Measurements from ENCODE around the gene TIMM29. TPM values are rescaled to one million over a fixed set of nuclear protein-coding genes. Genes with fewer than 3 reads are reported as not detected.

The TIMM29 gene
- polyA plus RNA-seq (2013, experiment 1 of 2; ENCODE audit: insufficient read length): 17.6 TPM
- 17.5 TPM for polyA plus RNA-seq (2013, experiment 2 of 2; ENCODE audit: insufficient read length)

DNA sequence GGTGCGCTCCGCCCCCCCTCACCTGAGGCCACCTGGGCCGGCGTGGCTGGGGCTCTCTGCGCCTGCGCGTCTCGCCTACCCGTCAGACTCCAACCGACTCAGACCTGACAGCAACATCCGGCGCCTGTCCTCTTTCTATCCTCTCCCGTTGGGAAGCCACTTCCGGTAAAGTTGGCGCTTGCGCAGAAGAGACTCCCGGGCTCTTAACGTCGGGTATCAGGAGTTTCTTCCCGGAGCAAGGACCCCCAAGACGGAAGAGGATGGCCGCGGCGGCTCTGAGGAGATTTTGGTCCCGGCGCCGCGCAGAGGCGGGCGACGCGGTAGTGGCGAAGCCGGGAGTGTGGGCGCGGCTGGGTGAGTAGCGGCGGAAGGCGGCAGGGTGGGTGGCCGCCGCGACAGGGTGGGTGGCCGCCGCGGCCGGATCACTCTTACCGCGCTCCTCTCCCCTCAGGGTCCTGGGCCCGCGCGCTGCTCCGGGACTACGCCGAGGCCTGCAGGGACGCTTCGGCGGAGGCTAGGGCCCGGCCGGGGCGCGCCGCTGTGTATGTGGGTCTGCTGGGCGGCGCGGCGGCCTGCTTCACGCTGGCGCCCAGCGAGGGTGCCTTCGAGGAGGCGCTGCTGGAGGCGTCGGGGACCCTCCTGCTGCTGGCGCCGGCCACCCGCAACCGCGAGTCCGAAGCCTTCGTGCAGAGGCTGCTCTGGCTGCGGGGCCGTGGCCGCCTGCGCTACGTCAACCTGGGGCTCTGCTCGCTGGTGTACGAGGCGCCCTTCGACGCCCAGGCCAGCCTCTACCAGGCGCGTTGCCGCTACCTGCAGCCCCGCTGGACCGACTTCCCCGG is at the start of gene TIMM29, which contains the start of gene YIPF2:
Gene TIMM29, plus strand, starts transcription at position 249 of the 839 bp plus-strand sequence. Its CDS starts 12 bp downstream, at position 261.
Gene YIPF2, minus strand, starts transcription at position 77 of the 839 bp plus-strand sequence. CDS start 229 bp downstream, outside the sequence.
- peak; percentile 98 for DNase-seq

DNA sequence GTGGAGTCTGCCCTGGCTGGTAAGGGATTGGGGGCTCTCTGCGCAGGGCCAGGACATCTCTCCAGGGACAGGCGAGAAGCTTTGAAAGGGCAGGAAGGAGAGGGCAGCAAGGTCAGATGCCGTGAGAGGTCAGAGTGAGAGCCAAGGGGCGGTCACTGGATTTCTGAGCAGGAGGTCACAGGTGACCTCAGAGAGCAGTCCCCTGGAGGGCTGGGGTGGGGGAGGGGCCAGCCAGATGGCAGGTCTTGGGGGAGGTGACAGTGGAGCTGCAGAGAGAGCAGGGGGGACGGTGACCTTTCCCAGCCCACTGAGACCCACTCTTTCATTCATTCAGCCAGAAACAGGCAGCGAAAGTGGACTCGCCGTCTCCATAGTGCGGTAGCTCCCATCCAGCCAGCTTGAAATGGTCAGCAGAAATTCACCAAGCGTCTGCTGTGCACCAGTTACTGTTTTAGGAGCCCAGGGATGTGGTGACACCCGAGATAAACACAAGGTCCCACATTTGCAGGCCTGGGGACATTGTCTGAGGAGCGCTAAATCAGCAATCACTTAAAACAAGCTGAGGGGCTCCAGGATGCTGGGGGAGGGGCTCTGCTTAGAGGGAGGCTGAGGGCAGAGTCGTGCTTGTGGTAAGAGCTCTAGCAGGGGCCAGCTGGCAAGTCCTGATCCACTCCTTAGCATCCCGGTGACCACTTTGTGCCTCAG is 47.1 kb upstream of the TIMM29 start:
- DNase-seq: no peak

DNA sequence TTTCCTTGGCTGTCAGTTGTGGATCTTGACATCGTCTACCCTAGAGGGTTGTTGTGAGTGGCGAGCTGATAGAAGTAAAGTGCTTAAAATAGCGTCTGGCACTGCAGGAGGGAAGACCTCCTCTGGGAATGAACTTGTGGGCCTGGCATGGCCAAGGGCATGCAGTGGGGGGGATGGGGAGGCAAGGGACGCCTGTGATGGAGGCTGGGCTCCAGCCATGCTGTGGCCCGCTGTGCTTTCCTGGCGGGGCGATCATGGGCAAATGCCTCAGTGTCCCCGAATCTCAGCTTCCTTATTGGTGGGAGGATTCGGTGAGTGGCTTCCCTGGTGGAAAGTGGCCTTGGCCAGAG is 46.5 kb upstream of the TIMM29 start:
- DNase-seq: no peak

DNA sequence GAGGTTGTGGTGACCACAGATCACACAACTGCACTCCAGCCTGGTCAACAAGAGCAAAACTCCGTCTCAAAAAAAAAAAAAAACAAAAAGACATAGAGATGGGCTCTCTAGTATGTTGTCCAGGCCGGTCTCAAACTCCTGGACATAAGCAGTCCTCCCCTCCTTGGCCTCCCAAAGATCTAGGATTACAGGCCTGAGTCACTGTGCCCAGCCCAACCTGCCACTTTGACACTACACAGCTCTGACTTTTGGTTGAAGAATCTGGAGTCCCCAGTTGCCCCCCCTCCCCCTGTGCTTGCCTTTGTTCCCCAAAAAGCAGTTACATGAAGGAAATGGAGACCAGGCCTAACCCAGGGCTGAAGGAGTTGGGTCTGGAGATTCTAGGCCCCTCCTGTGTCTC is 44.3 kb upstream of the TIMM29 start:
- DNase-seq: peak; percentile 80

DNA sequence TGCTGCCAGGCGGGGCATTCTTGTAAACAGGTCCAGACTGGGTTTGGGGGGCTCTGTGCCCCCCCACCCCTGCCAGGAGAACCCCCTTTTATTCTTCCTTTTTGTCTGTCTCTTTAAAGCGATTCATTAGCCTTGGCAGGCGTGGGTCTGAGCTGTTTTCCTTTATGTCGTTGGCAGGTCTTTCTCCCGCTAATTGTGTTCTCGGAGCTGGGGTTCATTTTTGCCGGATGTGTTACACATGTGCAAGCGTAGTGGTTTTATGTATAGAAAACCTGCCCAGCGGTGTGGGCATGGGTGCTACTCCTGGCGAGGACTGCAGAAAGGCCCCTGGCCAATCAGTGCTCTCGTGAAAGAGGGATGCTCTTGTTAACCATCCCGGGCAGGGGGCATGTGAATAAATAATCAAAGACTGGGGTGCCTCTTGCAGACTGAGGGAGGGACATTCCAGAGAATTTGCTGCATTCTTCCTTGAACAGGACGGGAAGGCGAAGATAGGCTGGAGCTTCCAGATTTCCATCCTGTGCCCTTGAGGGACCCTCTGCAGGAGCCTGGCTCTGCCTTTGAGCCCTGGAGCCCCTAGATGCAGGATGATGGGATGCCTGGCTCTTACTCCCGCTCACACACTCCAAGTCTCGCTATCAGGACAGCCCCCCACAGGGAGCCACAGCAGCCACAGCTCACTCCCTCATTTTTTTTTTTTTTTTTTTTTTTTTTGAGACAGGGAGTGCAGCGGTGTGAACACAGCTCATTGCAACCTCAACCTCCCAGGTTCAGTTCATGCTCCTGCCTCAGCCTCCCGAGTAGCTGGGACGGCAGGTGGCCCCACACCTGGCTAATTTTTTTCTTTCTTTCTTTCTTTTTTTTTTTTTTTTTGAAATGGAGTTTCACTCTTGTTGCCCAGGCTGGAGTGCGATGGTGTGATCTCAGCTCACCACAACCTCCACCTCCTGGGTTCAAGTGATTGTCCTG is 43.1 kb upstream of the TIMM29 start:
- DNase-seq: peak; percentile 22

DNA sequence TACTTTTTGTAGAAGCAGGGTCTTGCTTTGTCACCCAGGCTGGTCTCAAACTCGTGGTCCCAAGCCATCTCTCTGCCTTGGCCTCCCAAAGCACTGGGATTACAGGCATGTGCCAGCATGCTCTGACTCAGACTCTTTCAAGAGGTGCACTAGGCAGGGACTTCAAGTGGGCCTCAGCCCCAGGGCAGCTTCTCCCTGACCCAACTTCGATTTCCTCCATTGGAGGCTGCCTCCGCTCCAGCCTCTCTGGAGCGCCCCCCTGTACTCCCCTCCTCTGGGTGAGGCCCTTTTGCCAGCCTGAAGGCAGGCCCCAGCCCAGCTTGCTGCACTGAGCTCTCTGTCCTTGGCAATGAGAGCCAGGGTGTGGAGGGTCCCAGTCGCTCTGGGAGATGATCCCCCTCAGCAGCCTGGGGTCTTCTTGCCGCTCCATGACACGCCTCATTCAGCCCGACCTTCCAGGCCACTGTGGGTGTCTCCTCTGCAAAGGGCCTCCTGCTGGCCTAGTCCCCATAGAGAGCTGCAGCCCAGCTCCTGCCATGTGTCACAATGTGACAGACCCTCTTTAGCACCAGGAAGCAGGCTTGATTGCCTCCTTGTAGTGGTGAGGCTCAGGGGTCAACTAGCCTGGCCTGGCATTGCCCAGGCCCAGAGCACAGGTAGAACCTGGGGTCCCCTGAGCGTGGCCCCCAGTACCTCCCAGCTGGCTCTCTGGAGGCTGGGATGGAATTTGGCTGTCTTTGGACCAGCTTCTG is 40.8 kb upstream of the TIMM29 start:
- DNase-seq: peak; percentile 18

DNA sequence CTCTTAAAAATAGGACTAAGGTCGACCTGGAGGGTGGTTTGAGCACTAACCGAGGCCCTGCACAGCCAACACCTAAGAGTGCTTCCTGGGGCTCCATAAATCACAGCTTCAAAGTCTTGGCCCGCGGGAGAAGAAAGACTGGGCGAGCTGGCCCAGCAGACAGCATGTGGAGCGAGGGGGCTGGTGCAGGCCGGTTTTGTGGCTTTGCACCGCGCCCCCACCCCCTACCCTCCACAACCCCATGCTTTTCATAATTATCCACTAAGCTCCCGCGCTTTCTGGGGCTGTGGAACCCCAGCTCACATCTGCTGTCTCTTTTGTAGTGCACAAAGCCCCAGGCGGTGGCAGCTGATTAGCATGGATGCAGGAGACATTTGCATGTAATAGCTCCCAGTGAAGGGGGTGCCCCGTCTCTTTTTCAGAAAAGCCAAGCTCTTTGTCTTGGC is 40.2 kb upstream of the TIMM29 start:
- DNase-seq: no peak

DNA sequence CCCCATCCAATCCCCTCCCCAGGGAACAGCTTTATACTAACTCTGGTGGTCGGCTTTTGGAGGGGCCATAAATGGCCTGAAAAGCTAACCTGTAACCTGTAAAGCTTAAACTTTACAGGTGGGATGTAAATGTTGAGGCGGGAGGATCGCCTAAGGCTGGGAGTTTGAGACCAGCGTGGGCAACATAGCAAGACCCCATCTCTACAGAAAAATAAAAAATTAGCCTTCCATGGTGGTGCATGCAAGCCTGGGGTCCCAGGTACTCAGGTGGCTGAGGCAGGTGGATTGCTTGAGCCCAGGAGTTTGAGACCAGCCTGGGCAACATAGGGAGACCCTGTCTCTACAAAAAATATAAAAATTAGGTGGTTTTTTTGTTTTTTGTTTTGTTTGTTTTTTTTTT is 38.7 kb upstream of the TIMM29 start:
- DNase-seq: no peak

DNA sequence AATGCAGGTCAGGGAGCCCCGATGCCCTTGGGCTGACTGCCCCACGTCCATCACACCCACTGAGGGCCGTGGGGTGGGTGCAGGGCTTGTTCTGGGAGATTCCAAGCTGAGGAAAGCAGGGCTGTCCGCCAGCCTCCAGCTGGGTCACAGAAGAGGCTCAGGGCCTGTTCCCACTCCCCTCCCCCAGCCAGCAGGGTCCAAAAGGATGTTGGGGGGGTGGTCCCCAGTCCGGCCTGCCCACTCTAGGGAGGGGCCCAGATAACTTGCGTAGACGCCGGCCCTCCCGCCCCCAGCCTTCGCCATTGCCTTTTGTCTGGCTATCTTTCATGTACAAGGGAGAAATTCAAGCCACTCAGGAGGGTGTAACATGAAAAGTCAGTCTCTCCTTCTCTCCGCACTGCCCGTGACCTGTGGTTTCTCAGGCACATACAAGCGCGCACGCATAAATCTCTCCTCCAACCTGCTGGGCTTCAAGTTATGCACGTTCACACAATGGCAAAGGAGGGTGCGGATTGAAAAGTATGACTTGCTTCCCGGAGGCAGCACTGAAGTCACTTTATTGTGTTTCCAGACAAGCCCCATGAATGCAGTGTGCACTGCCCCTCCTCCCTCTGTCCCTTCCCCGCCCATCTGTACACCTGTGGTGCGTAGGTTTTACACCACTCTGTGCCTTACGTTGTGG is 37.1 kb upstream of the TIMM29 start:
- no peak for DNase-seq

DNA sequence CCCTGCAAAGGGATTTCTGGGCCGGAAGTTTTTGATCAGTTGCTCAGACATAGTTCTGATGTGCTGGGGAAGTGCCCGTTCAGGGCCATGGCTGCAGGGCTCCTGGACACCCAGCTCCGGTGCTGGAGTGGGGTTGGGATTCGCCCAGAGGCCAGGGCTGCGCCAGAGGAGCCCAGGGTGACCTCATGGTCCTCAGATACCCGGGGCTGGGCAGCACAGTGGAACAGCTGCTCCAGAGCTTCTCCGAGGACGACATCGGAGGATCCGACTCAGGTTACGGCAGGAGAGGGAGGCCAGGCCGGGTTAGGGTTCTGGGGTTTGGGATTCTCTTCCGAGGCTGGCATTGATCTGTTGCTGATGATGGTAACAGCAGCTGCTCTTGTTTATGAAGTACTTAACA is 36.4 kb upstream of the TIMM29 start:
- no peak for DNase-seq

DNA sequence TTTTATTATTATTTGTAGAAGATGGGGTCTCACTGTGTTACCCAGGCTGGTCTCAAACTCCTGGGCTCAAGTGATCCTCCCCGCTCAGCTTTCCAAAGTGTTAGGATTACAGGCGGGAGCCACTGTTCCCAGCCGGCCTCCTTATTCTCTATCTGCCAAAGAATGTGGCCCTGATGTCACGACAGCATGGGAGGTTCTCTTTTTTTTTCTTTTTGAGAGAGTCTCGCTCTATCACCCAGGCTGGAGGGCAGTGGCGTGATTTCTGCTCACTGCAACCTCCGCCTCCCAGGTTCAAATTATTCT is 33.7 kb upstream of the TIMM29 start:
- DNase-seq: no peak

DNA sequence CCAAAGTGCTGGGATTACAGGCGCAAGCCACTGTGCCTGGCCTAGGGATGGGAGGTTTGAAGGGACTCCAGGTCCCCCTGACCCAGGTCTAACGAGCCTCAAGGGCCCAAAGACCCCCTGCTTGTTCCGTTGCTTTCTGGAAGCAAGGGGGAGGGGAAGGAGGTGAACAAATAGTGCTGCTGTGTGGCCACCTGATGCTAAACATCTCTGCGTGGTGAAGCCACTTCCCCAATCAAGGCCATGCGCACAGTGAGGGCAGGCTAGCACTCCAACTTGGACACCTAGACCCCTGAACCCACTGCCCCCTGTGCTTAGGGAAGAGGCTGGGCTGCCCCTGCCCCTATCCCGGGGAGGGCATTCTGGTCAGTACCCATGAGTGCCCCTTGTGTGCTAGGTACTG is 33.2 kb upstream of the TIMM29 start:
- DNase-seq: no peak

DNA sequence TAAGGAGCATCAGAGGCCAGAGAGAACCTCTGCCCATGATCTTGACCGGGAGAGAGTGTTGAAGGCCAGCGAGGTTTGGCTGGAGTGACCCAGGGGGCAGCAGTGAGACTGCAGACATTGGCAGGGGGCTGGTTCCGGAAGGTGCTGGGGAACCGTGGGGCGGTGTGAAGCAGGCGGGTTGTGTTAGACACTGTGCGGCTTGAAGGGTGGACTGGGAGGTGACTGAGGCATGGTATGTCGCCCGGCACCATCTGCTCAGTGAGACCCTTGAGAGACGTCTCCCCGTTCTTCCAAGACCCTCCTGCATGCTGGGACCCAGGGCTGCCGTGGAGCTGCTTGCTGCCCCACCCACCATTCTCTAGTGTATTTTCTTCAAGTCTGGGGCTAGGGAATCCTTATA is 32.7 kb upstream of the TIMM29 start:
- DNase-seq: no peak

DNA sequence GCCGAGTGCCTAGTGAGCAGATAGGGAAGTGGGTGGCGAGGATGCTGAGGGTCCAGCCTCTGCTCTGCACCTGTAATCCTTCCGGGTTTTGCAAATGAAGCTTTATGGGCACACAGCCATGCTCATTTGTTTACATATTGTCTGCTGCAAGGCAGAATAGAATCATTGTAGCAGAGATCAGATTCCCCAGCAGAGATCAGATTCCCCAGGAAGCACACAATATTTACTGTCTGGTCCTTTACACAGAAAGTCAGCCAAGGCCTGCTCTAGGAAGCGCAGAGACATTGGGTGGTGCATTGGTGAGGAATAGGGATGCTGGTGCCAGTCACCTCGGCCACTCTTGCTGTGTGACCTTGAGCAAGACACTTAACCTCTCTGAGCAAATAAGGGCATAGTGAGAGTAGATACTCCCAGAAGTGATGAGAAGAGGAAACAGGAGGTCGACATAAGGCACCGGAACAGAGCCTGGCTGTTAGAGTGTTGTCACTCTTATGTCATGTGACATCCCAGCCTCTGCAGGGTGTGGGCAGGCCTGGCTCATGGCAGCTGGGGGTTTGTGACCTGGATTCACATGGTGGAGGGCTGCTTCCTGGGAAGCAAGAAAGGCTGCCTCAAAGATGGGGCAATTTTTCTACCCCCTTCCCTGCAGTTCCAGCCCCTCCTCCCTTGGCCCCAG is 31.6 kb upstream of the TIMM29 start:
- DNase-seq: no peak

DNA sequence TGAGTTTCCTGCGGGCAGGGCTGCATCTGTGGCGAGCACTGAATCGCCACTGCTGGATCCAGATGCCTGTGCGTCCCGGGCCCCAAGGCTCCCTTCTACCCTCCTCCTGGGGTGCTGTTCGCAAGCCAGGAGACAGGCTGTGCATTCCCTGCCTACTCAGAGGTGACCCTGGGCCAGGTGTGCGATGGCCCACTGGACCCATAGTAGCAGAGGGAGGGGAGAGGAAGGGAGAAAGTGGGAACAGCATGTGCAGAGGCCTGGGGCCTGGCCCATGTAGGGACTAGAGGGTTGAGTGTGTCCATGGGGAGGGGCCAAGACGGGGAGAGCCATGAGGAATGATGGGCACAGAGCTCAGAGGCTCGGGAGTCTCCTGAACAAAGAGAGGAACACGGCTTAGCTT is 30.0 kb upstream of the TIMM29 start:
- no peak for DNase-seq

DNA sequence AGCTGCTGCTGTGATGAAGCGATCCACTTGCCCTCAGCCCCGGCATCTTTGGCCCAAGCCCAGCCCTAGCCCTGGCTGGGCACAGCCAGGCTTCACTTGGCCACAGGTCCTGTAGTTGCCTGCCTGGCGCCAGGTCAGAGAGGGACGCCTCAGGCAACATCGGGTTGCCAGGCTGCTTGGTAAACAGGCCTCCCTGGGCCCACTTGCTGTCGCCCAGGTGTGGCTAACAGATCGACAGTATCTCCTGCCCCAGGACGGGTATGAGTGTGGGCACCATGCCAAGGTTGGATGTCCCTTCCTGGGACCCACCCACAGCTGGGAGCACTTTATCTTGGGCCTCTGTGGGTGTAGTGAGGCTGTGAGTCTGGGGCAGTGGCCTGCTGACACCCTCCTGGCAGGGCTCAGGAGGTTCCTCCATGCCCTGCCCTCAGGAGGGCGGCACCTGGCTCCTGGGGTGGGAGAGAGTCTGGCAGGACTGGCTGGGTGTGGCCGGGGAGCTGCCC is 29.4 kb upstream of the TIMM29 start:
- no peak for DNase-seq

DNA sequence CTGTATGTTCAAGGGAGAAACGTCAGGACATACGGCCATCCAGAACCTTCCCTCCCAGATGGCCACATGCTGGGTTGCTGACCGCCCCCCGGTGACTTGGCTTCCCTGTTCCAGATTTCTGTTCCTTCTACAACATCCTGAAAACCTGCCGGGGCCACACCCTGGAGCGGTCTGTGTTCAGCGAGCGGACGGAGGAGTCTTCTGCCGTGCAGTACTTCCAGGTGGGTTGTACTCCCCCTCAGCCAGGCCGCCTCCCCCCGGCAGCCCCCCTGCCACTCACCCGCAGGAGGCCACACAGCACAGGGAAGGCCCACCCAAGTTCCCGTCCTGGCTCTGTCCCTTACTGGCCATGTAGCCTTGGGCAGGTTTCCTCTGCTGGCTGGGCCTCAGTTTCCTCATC is 20.7 kb upstream of the TIMM29 start:
- DNase-seq: no peak

DNA sequence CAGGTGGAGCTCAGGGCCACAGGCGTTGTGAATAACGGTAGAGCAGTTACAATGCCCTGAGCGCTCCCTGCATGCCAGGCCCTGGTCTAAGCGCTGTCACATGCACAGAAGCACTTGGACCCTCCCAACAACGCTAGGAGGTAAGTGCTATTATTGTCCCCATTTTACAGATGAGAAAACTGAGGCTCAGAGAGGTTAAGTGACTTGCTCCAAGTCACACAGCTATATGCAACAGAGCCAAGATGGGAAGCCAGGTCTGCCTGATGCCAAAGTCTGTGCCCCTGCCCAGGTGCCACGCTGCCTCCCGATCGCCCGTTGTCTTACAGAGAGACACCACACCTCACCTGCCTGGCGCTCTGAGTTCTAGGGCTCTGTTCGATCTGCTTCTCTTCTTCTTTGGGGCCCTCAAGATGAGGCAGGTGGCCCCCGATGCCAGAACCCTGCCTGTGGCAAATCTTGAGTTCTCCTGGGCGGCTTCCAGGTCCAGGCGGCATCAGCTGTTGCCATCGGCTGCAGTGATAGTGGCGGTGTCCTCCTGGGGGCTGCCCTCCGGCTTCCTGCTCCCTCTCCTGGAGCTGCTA is 20.1 kb upstream of the TIMM29 start:
- DNase-seq: no peak

DNA sequence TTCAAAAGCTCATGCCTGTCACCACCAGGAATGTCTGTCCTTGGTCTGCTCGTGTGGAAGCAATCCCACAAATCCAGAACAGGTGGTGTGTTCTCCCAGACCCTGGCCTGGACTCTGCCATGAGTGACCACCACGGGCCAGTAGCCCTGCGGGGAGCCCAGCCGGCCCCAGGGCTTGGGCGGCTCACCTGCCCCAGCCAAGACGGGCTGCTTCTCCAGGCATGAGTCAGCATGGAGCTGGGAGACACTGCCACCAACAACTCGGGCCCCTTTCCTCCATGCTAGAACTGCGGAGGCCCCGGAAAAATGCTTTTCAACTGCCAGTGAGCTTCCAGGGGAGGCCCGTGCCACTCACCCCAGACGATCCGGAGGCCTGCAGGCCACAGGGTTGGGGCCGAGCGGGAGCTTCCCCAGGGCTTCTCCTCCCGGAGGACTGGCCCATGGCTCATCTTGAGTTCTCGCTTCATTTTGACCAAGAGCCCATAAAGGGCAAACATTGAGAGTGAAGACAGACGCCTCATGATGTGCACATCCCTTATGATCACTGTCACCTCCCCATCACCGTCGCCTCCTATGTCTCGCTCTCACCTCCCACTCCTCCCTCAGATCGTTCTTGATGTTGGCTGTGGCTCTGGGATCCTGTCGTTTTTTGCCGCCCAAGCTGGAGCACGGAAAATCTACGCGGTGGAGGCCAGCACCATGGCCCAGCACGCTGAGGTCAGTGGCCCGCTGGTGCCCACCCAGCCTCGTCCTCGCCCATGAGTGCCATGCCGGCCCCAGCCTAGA is 16.8 kb upstream of the TIMM29 start:
- no peak for DNase-seq
